HT-29 (cell line): ENCODE data around the gene PTDSS2. TPM values are rescaled to one million over a fixed set of nuclear protein-coding genes. Genes with fewer than 3 reads are reported as not detected.

Experiments
- DNase-seq: peaks from one replicate; pipeline ENCODE4 v3.0.0-alpha.2; 2015; ENCODE audit warnings: low spot score
- total RNA-seq: library from RNA; depleted of rRNA; stranded (reverse); fragments of >200 nt; shearing (Covaris generic); gene quantifications from 2 replicates; pipeline ENCODE4 v1.2.3, GENCODE V29; 2014

The PTDSS2 gene
- total RNA-seq, 1 experiment from 2014 or later: 56.6 TPM

- DNase-seq: no peak
These were observed 40.3 kb downstream of the PTDSS2 start for GRCh38 chr11:490186-490929.

DNA sequence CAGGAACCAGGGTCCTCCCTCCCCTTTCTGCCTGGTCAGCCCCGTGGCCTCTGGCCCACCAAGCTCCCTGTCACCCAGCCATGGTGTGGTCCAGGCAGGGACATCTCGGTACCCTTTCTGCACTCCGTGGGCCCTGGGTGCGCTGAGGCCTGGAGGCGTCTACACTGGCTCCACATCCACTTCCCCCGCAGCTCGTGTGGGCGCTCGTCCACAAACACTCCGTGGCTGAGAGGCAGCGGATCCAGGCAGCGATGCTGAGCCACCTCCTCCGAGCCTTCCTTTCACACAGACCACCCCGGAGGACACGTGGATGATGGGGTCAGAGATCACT lies 40.8 kb downstream of the PTDSS2 start:
- DNase-seq: no peak

- DNase-seq: no peak
These were observed 41.3 kb downstream of the PTDSS2 start for GRCh38 chr11:491358-491757.

- no peak for DNase-seq
These were observed 42.5 kb downstream of the PTDSS2 start for GRCh38 chr11:492427-493226.

- DNase-seq: no peak
These were observed 44.9 kb downstream of the PTDSS2 start for GRCh38 chr11:494761-495536.

DNA sequence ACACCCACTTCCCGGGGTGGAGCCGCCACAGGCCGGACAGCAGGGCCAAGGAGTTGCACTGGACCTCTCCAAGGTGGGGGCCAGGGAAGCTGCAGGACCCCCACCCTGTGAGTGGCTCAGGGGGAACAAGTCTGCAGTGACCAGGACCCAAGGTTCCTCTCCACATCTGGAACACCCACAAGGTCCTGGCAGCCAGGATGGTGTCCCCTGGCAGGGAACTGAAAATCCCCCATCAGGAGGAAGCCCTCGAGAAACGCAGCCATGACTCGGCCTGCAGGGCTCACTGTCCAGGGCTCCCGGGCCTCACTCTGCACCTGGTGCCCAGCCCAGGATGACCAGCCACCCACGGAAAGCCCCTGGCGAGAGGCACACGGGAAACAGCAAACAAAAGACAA lies 45.5 kb downstream of the PTDSS2 start:
- no peak for DNase-seq

- DNase-seq: no peak
These were observed 46.9 kb downstream of the PTDSS2 start for GRCh38 chr11:496834-497564.

DNA sequence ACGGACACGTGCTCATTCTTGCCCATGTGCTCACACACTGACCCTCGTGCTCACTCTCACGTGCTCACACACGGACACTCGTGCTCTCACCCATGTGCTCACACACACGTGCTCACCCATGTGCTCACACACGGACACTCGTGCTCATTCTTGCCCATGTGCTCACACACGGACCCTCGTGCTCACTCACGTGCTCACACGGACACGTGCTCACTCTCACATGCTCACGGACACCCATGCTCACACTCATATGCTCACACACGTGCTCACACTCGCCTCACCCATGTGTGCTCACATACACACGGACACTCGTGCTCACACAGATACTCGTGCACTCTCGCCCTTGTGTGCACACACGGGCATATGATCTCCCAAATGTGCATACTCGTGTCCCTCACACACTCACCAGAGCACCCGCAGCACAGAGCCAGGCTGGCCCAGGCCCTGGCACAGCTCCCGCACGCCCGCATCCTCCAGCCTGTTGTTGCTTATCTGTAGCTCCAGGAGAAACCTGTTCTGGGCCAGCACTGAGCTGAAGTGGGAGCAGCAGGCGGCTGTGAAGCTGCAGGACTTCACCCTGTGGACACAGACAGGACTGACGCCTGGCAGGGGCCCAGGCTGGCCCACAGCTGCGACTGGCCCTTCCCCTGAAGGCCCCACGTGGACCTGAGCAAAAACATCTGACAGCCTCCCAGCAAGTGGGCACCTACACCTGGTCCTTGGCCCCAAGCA lies 47.7 kb downstream of the PTDSS2 start:
- DNase-seq: no peak

- no peak for DNase-seq
These were observed 48.5 kb downstream of the PTDSS2 start for GRCh38 chr11:498297-499181.

DNA sequence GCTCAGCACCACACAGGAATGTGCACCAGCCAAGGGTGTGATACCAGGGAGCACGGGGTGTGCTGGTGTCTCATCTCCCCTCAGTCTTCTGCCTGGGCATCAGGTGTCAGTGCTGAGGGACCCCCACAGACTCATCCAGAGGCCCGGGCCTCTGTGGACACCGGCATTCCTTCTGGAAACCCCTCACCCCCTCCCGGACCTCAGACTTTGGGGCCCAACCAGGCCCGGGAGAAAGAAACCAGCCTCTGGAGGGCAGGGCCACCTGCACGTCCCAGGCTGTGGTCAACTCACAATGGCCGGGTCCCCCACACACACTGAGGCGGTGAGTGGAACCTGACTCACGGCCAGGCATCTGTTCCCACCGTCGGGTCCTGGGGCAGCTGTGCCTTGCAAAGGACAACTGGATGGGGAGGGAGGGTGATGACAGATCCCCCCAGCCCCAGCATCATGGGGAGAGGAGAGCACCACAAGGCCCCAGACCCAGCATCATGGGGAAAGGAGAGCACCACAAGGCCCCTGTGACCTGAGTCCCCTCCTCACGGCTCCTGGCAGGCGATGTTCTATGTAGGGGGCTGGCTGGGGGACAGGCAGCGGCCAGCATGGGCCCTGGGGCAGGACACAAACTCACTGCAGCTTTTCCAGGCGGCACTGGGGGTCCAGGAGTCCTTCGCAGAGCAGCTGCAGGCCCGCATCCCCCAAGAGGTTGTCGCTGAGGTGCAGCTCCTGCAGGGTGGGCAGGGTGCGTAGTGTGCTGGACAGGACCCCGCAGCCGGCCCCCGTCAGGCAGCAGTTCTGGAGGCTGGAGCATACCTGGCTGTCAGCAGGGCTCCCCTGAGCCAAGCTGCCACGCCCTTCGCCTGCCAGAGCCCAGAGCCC lies 49.4 kb downstream of the PTDSS2 start:
- no peak for DNase-seq

- no peak for DNase-seq
These were observed 51.1 kb downstream of the PTDSS2 start for GRCh38 chr11:501001-501682.

DNA sequence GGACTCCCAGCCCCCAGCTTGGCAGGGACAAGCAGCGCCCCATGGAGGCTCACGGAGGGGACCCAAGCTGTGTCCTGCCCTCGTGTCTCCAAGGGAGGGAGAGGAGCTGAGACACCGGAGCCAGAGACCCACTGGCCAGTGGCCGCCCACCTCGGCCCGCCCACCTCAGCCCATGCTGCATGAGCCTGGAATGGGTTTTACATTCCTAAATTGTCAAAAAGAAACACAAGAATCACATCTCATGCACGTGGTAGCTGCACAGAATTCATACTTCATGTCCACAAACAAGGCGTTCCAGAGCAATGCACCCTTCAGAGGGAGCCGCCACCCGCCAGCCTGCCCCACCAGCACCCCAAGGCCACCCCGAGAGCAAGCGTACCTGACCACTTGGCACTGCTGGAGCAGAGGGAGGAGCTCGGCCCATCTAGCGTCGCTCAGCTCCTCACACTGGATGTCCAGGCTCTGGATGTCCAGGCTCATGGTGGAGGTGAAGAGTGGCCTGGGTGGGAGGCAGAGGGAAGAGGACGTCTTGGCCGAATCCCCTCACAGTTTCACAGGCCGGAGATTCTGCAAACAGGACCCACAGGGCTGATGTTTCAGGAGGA lies 51.7 kb downstream of the PTDSS2 start:
- no peak for DNase-seq

- DNase-seq: peak; percentile 38
These were observed 52.5 kb downstream of the PTDSS2 start for GRCh38 chr11:502288-503178.

- no peak for DNase-seq
These were observed 53.3 kb downstream of the PTDSS2 start for GRCh38 chr11:503179-503981.

DNA sequence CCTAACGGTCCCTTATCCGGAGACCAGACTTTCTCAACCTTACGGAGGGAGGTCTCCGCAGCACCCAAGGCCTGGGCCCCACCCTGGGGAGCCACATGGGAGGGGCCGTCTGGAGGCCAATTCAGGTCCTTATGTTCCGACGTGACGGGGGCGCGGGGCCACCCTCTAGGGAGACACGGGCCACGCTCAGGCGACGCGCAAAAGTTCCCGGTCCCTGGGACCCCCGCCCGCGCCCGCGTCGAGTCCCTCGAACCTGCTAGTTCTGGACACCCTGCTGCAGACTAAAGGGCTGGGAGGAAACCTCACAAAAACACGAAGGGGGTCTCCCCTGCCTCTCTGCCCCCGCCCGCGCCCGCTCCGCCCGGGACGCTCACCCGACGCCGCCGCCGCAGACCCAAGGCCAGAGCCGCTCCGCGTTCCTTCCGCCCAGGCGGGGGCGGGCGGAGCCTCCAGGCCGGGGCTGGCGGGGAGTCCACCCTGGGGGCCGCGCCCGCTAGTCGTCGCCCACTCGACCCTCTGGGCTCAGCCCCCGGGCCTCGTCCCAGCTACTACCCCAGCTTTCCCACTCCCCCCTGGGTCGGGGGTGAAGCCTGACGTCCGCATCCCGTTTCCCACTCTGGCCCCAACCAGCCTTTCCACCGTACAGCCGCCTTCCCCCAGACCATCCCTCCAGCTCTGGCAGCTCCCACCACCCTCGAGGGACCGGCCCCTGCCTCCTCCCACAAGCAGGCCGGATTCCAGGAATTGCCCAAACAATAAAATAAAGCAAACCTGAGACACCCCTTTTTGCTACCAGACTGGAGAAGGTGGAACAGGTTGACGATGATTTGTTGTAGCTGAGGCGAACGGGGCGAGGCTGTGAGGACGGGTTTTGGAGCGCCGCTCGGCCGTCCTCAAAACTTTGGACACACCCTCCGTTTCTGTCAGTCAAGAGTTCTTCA lies 54.2 kb downstream of the PTDSS2 start:
- DNase-seq: no peak
